Smooth muscle cell (in vitro differentiated cells): ENCODE measurements around the gene SLC16A10. TPM values are rescaled to one million over a fixed set of nuclear protein-coding genes. Genes with fewer than 3 reads are reported as not detected.

Experiments used
- DNase-seq: peaks from one replicate; lab custom pipeline; 2025; ENCODE audit not compliant: unreplicated experiment; lab: John Stamatoyannopoulos, UW
- H2AFZ ChIP-seq: fragments of 200-600 bp; sonication (generic); 2 replicates; pipeline ENCODE4 v1.6.0; 2016; ENCODE audit warnings: antibody characterized with exemption, low read depth, mild to moderate bottlenecking
- H3F3A ChIP-seq: fragments of 200-600 bp; sonication (generic); 2 replicates; pipeline ENCODE4 v1.6.0; 2017; ENCODE audit warnings: antibody characterized with exemption, low read depth
- H3K27ac ChIP-seq: fragments of 200-600 bp; sonication (generic); 2 replicates; pipeline ENCODE4 v1.5.1; 2016; ENCODE audit warnings: low read depth, mild to moderate bottlenecking
- H3K27me3 ChIP-seq: fragments of 200-600 bp; sonication (generic); 2 replicates; pipeline ENCODE4 v1.6.1; 2016; ENCODE audit warnings: low read depth, mild to moderate bottlenecking
- H3K36me3 ChIP-seq: fragments of 200-600 bp; sonication (generic); 2 replicates; pipeline ENCODE4 v1.5.1; 2016; ENCODE audit warnings: low read depth
- H3K4me1 ChIP-seq: fragments of 200-600 bp; sonication (generic); 2 replicates; pipeline ENCODE4 v1.5.1; 2016; ENCODE audit warnings: low read depth
- H3K4me2 ChIP-seq: fragments of 200-600 bp; sonication (generic); 2 replicates; pipeline ENCODE4 v1.6.0; 2016; ENCODE audit warnings: mild to moderate bottlenecking
- H3K4me3 ChIP-seq: fragments of 200-600 bp; sonication (generic); 2 replicates; pipeline ENCODE4 v1.5.1; 2016; ENCODE audit warnings: mild to moderate bottlenecking
- H3K79me2 ChIP-seq: fragments of 200-600 bp; sonication (generic); 2 replicates; pipeline ENCODE4 v1.6.0; 2016; ENCODE audit warnings: low read depth, mild to moderate bottlenecking
- H3K9ac ChIP-seq: fragments of 200-600 bp; sonication (generic); 2 replicates; pipeline ENCODE4 v1.6.0; 2016; ENCODE audit warnings: low read depth
- H3K9me3 ChIP-seq: fragments of 200-600 bp; sonication (generic); replicated peaks from 2 replicates; pipeline ENCODE4 v1.5.1; 2016; ENCODE audit warnings: low read depth
- H4K20me1 ChIP-seq: fragments of 200-600 bp; sonication (generic); 2 replicates; pipeline ENCODE4 v1.6.0; 2016; ENCODE audit warnings: low read depth
- CTCF ChIP-seq: fragments of 200-600 bp; sonication (generic); IDR thresholded peaks from 2 replicates; pipeline ENCODE4 v1.5.1; 2017; ENCODE audit warnings: borderline replicate concordance, mild to moderate bottlenecking, antibody characterized with exemption; ENCODE audit not compliant: insufficient read depth, poor library complexity, severe bottlenecking
- WGBS: methylation state at CpG from one replicate; pipeline ENCODE4 v1.1.7; 2016; ENCODE audit warnings: low lambda C conversion rate; 5-methylcytosine and 5-hydroxymethylcytosine counted together
- polyA plus RNA-seq: library from polyadenylated mRNA; unstranded; fragments of >200 nt; fragmentation: Nextera tagmentation; extraction: Ambion mirVana; gene quantifications from 2 replicates; pipeline ENCODE4 v1.2.1, GENCODE V29; 2016
- total RNA-seq: library from RNA; depleted of rRNA; stranded (reverse); fragments of >200 nt; gene quantifications from 2 replicates; pipeline ENCODE4 v1.2.3, GENCODE V29; 2014

SLC16A10 gene
- total and polyA plus RNA-seq, 2 experiments from 2014 or later, result 0.87 to 1.4 TPM

- no peak for DNase-seq
- Histone ChIP-seq H3K9me3 (no peaks in the 10 kb centered on the region), H3K27ac (peak overlapping the region; percentile 96), H3K36me3 (no peaks in the 10 kb centered on the region), H2AFZ (no peak overlapping the region), H3K27me3 (no peaks in the 10 kb centered on the region), H3K4me2 (peak overlapping the region; percentile 64), H3K79me2 (peaks cover 56% of the 10 kb centered on the region), H3K4me3 (no peak overlapping the region), H3K9ac (peak overlapping the region; percentile 57), H3K4me1 (peaks cover 11% of the 10 kb centered on the region), H4K20me1 (no peaks in the 10 kb centered on the region), H3F3A (peaks cover 25% of the 10 kb centered on the region)
- 20% methylated on average over 4 of the region's 4 CpGs for WGBS
- TF ChIP-seq CTCF, result no peak
These were observed 176.5 kb downstream of the SLC16A10 start for GRCh38 chr6:111263837-111264236.

- Histone ChIP-seq H3K9ac (no peak overlapping the region), H2AFZ (no peak overlapping the region), H3K36me3 (no peaks in the 10 kb centered on the region), H4K20me1 (no peaks in the 10 kb centered on the region), H3K4me3 (no peak overlapping the region), H3K79me2 (peaks cover 51% of the 10 kb centered on the region), H3K27ac (peak overlapping the region; percentile 96), H3K27me3 (no peaks in the 10 kb centered on the region), H3F3A (peaks cover 25% of the 10 kb centered on the region), H3K4me1 (peaks cover 3% of the 10 kb centered on the region), H3K9me3 (no peaks in the 10 kb centered on the region), H3K4me2 (peak overlapping the region; percentile 71)
- TF ChIP-seq CTCF, result no peak
- no peak for DNase-seq
- WGBS, result 17% methylated on average over 6 of the region's 6 CpGs
These were observed 178.5 kb downstream of the SLC16A10 start for GRCh38 chr6:111265842-111266241.

- H3F3A ChIP-seq, result peaks cover 25% of the 10 kb centered on the region
- 87% methylated on average over 2 of the region's 2 CpGs for whole genome bisulfite sequencing
- H3K27ac ChIP-seq, result peak overlapping the region; percentile 96
These were observed 179.0 kb downstream of the SLC16A10 start for GRCh38 chr6:111266276-111266675.

More at GRCh38 chr6:111266276-111266675, 179.0 kb downstream of the SLC16A10 start:
- H3K4me2 ChIP-seq, result peak overlapping the region; percentile 71
- H3K79me2 ChIP-seq, result peaks cover 49% of the 10 kb centered on the region
- no peak for TF ChIP-seq CTCF
- no peak overlapping the region for H3K9ac ChIP-seq
- H3K4me3 ChIP-seq, result no peak overlapping the region
- H3K36me3 ChIP-seq, result no peaks in the 10 kb centered on the region
- no peaks in the 10 kb centered on the region for H3K27me3 ChIP-seq
- peaks cover 3% of the 10 kb centered on the region for H3K4me1 ChIP-seq
- DNase-seq, result no peak
- H3K9me3 ChIP-seq, result no peaks in the 10 kb centered on the region
- H2AFZ ChIP-seq, result no peak overlapping the region
- no peaks in the 10 kb centered on the region for H4K20me1 ChIP-seq
